ENCODE results near the gene MTCL3.
A peak's percentile ranks its signal among the peaks of the same experiment; 100 is the strongest.

MTCL3 gene

GRCh38 chr6:127522714-127523113 lies 3.6 kb upstream of the MTCL3 start:
- H3K4me3 ChIP-seq (ENCODE audit: low read depth, low read length): no peak overlapping the region
- TF ChIP-seq CTCF (IDR thresholded peaks at IDR 0.05; ENCODE audit: borderline replicate concordance, insufficient read depth, low read depth, low read length): no peak

GRCh38 chr6:127520066-127520465 lies 931 bp upstream of the MTCL3 start:
- H3K4me3 ChIP-seq (ENCODE audit: low read depth, low read length): no peak overlapping the region

GRCh38 chr6:127519469-127519785 lies 292 bp upstream of the MTCL3 start:
- H3K4me3 ChIP-seq (ENCODE audit: low read depth, low read length): no peak overlapping the region
- no peak for TF ChIP-seq CTCF (IDR thresholded peaks at IDR 0.05; ENCODE audit: borderline replicate concordance, insufficient read depth, low read depth, low read length)

More at GRCh38 chr6:127520066-127520465, 931 bp upstream of the MTCL3 start:
- no peak for TF ChIP-seq CTCF (IDR thresholded peaks at IDR 0.05; ENCODE audit: borderline replicate concordance, insufficient read depth, low read depth, low read length)

- TF ChIP-seq CTCF (IDR thresholded peaks at IDR 0.05; ENCODE audit: borderline replicate concordance, insufficient read depth, low read depth, low read length): no peak
- no peak overlapping the region for H3K4me3 ChIP-seq (ENCODE audit: low read depth, low read length)
Measured at GRCh38 chr6:127518191-127518709, 885 bp downstream of the MTCL3 start.

- TF ChIP-seq CTCF (IDR thresholded peaks at IDR 0.05; ENCODE audit: borderline replicate concordance, insufficient read depth, low read depth, low read length): no peak
Measured at GRCh38 chr6:127517693-127518092, 1.4 kb downstream of the MTCL3 start.

GRCh38 chr6:127516662-127517273 lies 2.4 kb downstream of the MTCL3 start:
- peak; percentile 76 for TF ChIP-seq CTCF (IDR thresholded peaks at IDR 0.05; ENCODE audit: borderline replicate concordance, insufficient read depth, low read depth, low read length)
- H3K4me3 ChIP-seq (ENCODE audit: low read depth, low read length): peak overlapping the region; percentile 45

More at GRCh38 chr6:127517693-127518092, 1.4 kb downstream of the MTCL3 start:
- no peak overlapping the region for H3K4me3 ChIP-seq (ENCODE audit: low read depth, low read length)

Data from GM12875 (cell line).